ENCODE results near the gene RNF128.

DNA sequence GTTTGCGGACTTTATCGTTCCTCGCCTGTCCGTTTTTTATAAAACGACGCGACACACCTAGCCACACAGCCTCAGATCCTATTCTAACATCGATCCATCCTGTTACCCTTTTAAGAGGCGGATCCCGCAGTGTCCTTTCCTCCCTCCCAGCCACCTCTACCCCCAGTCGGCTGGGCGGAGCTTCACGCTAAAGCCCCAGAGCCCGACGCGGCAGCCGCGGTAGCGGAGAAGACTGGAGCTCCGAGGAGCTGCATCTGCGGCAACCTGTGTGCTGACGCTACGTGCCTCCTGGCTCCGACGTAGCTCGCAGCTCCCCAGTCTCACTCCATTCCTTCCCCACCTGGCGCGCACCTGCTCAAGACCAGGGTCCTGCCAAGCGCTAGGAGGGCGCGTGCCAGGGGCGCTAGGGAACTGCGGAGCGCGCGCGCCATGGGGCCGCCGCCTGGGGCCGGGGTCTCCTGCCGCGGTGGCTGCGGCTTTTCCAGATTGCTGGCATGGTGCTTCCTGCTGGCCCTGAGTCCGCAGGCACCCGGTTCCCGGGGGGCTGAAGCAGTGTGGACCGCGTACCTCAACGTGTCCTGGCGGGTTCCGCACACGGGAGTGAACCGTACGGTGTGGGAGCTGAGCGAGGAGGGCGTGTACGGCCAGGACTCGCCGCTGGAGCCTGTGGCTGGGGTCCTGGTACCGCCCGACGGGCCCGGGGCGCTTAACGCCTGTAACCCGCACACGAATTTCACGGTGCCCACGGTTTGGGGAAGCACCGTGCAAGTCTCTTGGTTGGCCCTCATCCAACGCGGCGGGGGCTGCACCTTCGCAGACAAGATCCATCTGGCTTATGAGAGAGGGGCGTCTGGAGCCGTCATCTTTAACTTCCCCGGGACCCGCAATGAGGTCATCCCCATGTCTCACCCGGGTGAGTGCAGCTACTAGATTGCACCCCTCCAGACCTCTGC is at the start of gene RNF128:
- TF ChIP-seq ZNF274 (IDR thresholded peaks at IDR 0.05; ENCODE audit: low read depth, low read length): no peak
- TF ChIP-seq YY1 (IDR thresholded peaks at IDR 0.05; ENCODE audit: insufficient read depth, insufficient read length): no peak

Measured in NT2/D1 (cell line).